ENCODE results near the gene PRRC2B. TPM values are rescaled to one million over a fixed set of nuclear protein-coding genes. Genes with fewer than 3 reads are reported as not detected.
A peak's percentile ranks its signal among the peaks of the same experiment; 100 is the strongest.
"Not testable (repeated sequence)": the region's sequence is repeated elsewhere in the genome, so short reads cannot be mapped to it uniquely, and the experiment has no call there.

The PRRC2B gene
- total and polyA plus RNA-seq, 4 donors: 39.4 to 171 (median 91.4) TPM

DNA sequence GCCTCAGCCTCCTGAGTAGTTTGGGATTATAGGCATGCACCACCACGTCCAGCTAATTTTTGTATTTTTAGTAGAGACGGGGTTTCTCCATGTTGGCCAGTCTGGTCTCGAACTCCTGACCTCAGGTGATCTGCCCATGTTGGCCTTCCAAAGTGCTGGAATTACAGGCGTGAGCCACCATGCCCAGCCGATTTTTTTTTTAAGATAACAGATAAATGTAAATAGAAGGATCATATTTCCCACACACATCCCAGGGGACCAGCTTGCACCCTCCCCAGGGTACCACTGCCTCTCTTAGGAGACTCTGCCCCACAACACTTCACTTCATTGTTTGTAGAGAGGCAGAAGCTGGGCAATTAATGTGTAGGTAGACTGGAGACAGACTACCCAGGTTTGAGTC is 19.2 kb upstream of the PRRC2B start:
- not testable (repeated sequence) for H3K36me3 ChIP-seq (ENCODE audit: control insufficient read depth in 4 of 4, insufficient read depth in 4 of 4, low read length in 4 of 4); H3K27me3 ChIP-seq (ENCODE audit: control insufficient read depth in 3 of 3, insufficient read depth in 3 of 3, low read length in 2 of 3); H3K4me1 ChIP-seq (ENCODE audit: control insufficient read depth in 5 of 5, insufficient read depth in 5 of 5, low read length in 5 of 5); H3K9ac ChIP-seq (ENCODE audit: insufficient read depth in 1 of 2, low read length in 2 of 2); ATAC-seq (ENCODE audit: insufficient read depth, low FRiP score); H3K4me3 ChIP-seq; H3K27ac ChIP-seq (ENCODE audit: low read depth in 1 of 2, low read length in 1 of 2); H3K9me3 ChIP-seq (ENCODE audit: control insufficient read depth in 4 of 4, insufficient read depth in 3 of 4, low read length in 3 of 4); DNase-seq
- WGBS, 2 donors: 70 to 85% methylated on average over 5 of the region's 5 CpGs

DNA sequence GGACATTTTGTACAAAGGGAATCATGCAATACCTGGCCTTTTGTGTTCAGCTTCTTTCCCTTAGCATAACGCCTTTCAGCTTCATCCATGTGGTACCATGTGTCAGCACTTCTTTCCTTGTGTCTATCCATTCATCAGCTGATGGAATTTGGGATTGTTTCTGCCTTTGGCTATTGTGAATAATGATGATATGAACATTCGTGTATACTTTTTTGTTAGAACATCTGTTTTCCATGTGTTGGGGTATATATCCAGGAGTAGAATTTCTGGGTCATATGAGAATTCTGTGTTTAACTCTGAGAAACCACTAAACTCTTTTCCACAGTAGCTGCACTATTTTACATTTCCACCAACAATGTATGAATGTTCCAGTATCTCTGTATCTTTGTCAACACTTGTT is 14.8 kb upstream of the PRRC2B start:
- 92% methylated on average over 2 of the region's 2 CpGs for WGBS, 2 donors
- Histone ChIP-seq H3K27me3 (ENCODE audit: control insufficient read depth in 3 of 3, insufficient read depth in 3 of 3, low read length in 2 of 3) (no peaks in the 10 kb centered on the region), H3K27ac (ENCODE audit: low read depth in 1 of 2, low read length in 1 of 2) (no peak overlapping the region), H3K36me3 (ENCODE audit: control insufficient read depth in 4 of 4, insufficient read depth in 4 of 4, low read length in 4 of 4) (no peaks in the 10 kb centered on the region), H3K4me1 (ENCODE audit: control insufficient read depth in 5 of 5, insufficient read depth in 5 of 5, low read length in 5 of 5) (peaks cover 0 to 5% (median 4%) of the 10 kb centered on the region in 5 donors), H3K4me3 (no peak overlapping the region), H3K9ac (ENCODE audit: insufficient read depth in 1 of 2, low read length in 2 of 2) (no peak overlapping the region), H3K9me3 (ENCODE audit: control insufficient read depth in 4 of 4, insufficient read depth in 3 of 4, low read length in 3 of 4) (no peaks in the 10 kb centered on the region)
- no peak for DNase-seq
- TF ChIP-seq, protein P1, sequence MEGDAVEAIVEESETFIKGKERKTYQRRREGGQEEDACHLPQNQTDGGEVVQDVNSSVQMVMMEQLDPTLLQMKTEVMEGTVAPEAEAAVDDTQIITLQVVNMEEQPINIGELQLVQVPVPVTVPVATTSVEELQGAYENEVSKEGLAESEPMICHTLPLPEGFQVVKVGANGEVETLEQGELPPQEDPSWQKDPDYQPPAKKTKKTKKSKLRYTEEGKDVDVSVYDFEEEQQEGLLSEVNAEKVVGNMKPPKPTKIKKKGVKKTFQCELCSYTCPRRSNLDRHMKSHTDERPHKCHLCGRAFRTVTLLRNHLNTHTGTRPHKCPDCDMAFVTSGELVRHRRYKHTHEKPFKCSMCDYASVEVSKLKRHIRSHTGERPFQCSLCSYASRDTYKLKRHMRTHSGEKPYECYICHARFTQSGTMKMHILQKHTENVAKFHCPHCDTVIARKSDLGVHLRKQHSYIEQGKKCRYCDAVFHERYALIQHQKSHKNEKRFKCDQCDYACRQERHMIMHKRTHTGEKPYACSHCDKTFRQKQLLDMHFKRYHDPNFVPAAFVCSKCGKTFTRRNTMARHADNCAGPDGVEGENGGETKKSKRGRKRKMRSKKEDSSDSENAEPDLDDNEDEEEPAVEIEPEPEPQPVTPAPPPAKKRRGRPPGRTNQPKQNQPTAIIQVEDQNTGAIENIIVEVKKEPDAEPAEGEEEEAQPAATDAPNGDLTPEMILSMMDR (IDR thresholded peaks at IDR 0.05; ENCODE audit: control extremely low read depth, extremely low read depth): no peak
- no peak for ATAC-seq (ENCODE audit: insufficient read depth, low FRiP score)

DNA sequence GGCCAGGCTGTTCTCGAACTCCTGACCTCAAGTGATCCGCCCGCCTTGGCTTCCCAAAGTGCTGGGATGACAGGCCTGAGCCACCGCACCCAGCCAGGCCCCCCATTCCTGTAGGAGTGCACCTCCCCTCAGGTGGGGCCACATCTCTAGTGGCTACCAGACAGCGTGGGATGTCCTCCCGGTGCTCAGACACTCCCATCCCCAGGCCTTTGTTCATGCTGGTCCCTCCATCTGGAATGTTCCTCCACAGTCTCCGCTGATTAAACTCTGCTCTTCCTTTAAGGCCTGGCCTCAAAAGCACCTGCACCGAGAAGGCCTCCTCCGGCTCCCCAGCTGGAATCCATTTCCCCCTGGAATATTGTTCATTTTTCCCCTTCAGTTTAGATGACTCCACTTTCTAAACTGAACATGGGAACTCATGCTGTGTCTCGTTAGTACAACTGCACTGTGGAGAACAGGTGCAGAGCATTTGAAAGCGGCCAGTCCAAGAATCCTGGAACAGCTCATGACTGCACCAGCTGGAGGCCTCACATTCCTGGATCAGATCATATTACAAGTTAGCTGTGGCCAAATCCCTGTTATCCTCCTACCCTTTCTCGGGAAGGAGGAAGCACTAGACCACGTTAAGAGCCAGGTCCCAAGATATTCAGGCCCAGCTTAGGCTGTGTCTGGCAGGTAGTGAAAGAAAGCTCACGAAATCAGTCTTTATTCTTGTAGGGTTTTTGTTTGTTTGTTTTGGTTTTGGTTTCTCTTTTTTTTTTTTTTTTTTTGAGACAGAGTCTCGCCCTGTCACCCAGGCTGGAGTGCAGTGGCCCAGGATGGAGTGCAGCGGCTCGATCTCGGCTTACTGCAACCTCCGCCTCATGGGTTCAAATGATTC is 10.8 kb upstream of the PRRC2B start:
- ATAC-seq (ENCODE audit: insufficient read depth, low FRiP score) (peak; percentile 85), DNase-seq (peak; percentile 86 to 94 (median 90))
- TF ChIP-seq, protein P1 (IDR thresholded peaks at IDR 0.05; ENCODE audit: control extremely low read depth, extremely low read depth): no peak
- no peaks in the 10 kb centered on the region for H3K36me3 ChIP-seq (ENCODE audit: control insufficient read depth in 4 of 4, insufficient read depth in 4 of 4, low read length in 4 of 4)
- no peaks in the 10 kb centered on the region for H3K27me3 ChIP-seq (ENCODE audit: control insufficient read depth in 3 of 3, insufficient read depth in 3 of 3, low read length in 2 of 3)
- WGBS, 2 donors: 71 to 87% methylated on average over 19 of the region's 19 CpGs
- H3K9ac ChIP-seq (ENCODE audit: insufficient read depth in 1 of 2, low read length in 2 of 2): no peak overlapping the region
- no peaks in the 10 kb centered on the region for H3K9me3 ChIP-seq (ENCODE audit: control insufficient read depth in 4 of 4, insufficient read depth in 3 of 4, low read length in 3 of 4)
- peak overlapping the region; percentile 12 to 48 for H3K27ac ChIP-seq (ENCODE audit: low read depth in 1 of 2, low read length in 1 of 2)
- peaks cover 0 to 5% (median 4%) of the 10 kb centered on the region in 5 donors for H3K4me1 ChIP-seq (ENCODE audit: control insufficient read depth in 5 of 5, insufficient read depth in 5 of 5, low read length in 5 of 5)
- H3K4me3 ChIP-seq: no peak overlapping the region

DNA sequence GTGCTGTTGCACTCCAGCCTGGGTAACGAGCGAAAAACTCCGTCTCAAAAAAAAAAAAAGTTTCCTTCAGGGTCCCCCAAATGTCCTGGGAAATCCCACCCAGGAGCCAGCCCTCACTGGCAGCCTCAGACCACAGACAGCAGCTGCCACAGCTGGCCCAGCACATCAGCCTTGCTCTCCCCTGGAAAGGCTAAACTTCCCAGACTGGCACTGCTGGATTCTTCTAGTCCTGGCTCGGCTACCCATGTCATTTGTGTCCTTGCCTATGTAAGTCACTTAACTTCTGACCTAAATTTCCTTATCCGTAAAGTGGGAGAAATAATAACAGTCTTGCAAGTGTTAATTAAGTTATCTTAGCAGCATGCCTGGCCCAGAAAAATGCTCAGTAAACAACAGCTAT is 8.6 kb upstream of the PRRC2B start:
- H3K9ac ChIP-seq (ENCODE audit: insufficient read depth in 1 of 2, low read length in 2 of 2): no peak overlapping the region
- no peak overlapping the region for H3K4me3 ChIP-seq
- DNase-seq (no peak), ATAC-seq (ENCODE audit: insufficient read depth, low FRiP score) (no peak)
- no peaks in the 10 kb centered on the region for H3K36me3 ChIP-seq (ENCODE audit: control insufficient read depth in 4 of 4, insufficient read depth in 4 of 4, low read length in 4 of 4)
- TF ChIP-seq, protein P1 (IDR thresholded peaks at IDR 0.05; ENCODE audit: control extremely low read depth, extremely low read depth): no peak
- WGBS, 2 donors: 71 to 90% methylated on average over 5 of the region's 5 CpGs
- H3K9me3 ChIP-seq (ENCODE audit: control insufficient read depth in 4 of 4, insufficient read depth in 3 of 4, low read length in 3 of 4): no peaks in the 10 kb centered on the region
- H3K4me1 ChIP-seq (ENCODE audit: control insufficient read depth in 5 of 5, insufficient read depth in 5 of 5, low read length in 5 of 5): peaks cover 0 to 5% (median 4%) of the 10 kb centered on the region in 5 donors
- H3K27ac ChIP-seq (ENCODE audit: low read depth in 1 of 2, low read length in 1 of 2): peak overlapping the region in 1 of 2 donors; percentile 27
- no peaks in the 10 kb centered on the region for H3K27me3 ChIP-seq (ENCODE audit: control insufficient read depth in 3 of 3, insufficient read depth in 3 of 3, low read length in 2 of 3)
